Mucosa of descending colon (tissue), 3 donors: Measurements from ENCODE around the gene RBBP8NL. TPM values are rescaled to one million over a fixed set of nuclear protein-coding genes. Genes with fewer than 3 reads are reported as not detected.
A peak's percentile ranks its signal among the peaks of the same experiment; 100 is the strongest.

Experiments
- ATAC-seq: fragments of 200-7000 bp; cut with Tn5 transposase; one replicate; pipeline ENCODE4 v1.9.1; 2020; ENCODE audit warnings: mild to moderate bottlenecking, moderate library complexity
- DNase-seq, 3 donors: peaks; one replicate each; pipeline ENCODE4 v3.0.0-alpha.2; 2020
- H3K36me3 ChIP-seq: fragments of 200-600 bp; one replicate; pipeline ENCODE4 v1.8.0; 2021; ENCODE audit warnings: low read depth, mild to moderate bottlenecking
- H3K4me1 ChIP-seq: fragments of 200-600 bp; one replicate; pipeline ENCODE4 v1.8.0; 2021; ENCODE audit warnings: low read depth, mild to moderate bottlenecking
- H3K4me3 ChIP-seq: fragments of 200-600 bp; one replicate; pipeline ENCODE4 v1.8.0; 2021; ENCODE audit warnings: mild to moderate bottlenecking
- H3K9me3 ChIP-seq: fragments of 200-600 bp; one replicate; pipeline ENCODE4 v1.8.0; 2021; ENCODE audit warnings: mild to moderate bottlenecking
- CTCF ChIP-seq: fragments of 200-600 bp; IDR thresholded peaks from one replicate; pipeline ENCODE4 v1.8.0; 2022; ENCODE audit warnings: antibody characterized with exemption, mild to moderate bottlenecking
- intact Hi-C, 2 donors: fragments of 100-400 bp; cut with DNase I in 1 of 2; cut with micrococcal nuclease in 1 of 2; formaldehyde crosslinking; loops; one replicate each; pipeline versions ENCODE4 v1.11.0 to v1.11.1; 2022; cut with DNase I, micrococcal nuclease
- total RNA-seq, 3 donors: library from RNA; stranded (reverse); fragmentation: NEBNext Ultra II Directional in 2 of 3; extraction: Animal tissue kit (Norgen Biotek cat#: 25700) in 2 of 3; gene quantifications; one replicate each; pipeline versions ENCODE4 v1.2.1 to v1.2.4, GENCODE V29; 2021 to 2023
- donor health status: DM: no; HTN: no; CAD: no; lungs with moderate emphysema.
- donor health status: DM: no; HTN: no; CAD: no.
- donor health status: DM: no; HTN: yes; CAD: no.

RBBP8NL gene
- total RNA-seq, 3 donors from 2014 or later: 2.3 to 7.0 (median 5.1) TPM

- DNase-seq (peak in 2 of 3 donors; percentile 22 to 47), ATAC-seq (no peak)
- H3K4me1 ChIP-seq: peaks cover 10% of the 10 kb centered on the region
- H3K4me3 ChIP-seq: no peak overlapping the region
- no peaks in the 10 kb centered on the region for H3K9me3 ChIP-seq
- no peaks in the 10 kb centered on the region for H3K36me3 ChIP-seq
- no peak for TF ChIP-seq CTCF
- intact Hi-C loops: no loop called here
Measured at GRCh38 chr20:62361799-62362589, 65.3 kb downstream of the RBBP8NL start.

GRCh38 chr20:62360854-62361798, 66.2 kb downstream of the RBBP8NL start:
- Histone ChIP-seq H3K4me1 (peaks cover 8% of the 10 kb centered on the region), H3K9me3 (no peaks in the 10 kb centered on the region), H3K4me3 (no peak overlapping the region), H3K36me3 (no peaks in the 10 kb centered on the region)
- ATAC-seq (no peak), DNase-seq (peak in 2 of 3 donors; percentile 23 to 52)
- no peak for TF ChIP-seq CTCF
- intact Hi-C loops: no loop called here

Other genes with a start within 250 kb of the RBBP8NL start
- 10 to 100 TPM; 28.8 to 34.9 (median 32.6) TPM for gene MTG2, start 244.5 kb downstream of the RBBP8NL start, total RNA-seq
- gene HRH3, start 207.3 kb downstream of the RBBP8NL start, total RNA-seq: under 1 TPM in 1 of 3 donors, not detected in 2; 0.09 TPM
- 100 to 1,000 TPM in 1 of 3 donors, 10 to 100 TPM in 2; 87.0 to 111 (median 91.6) TPM for gene OSBPL2, start 189.0 kb downstream of the RBBP8NL start, total RNA-seq
- 10 to 100 TPM; 54.4 to 85.8 (median 77.6) TPM for gene ADRM1, start 124.5 kb downstream of the RBBP8NL start, total RNA-seq
- 100 to 1,000 TPM in 1 of 3 donors, 10 to 100 TPM in 2; 21.8 to 335 (median 40.7) TPM for gene LAMA5, start 60.2 kb downstream of the RBBP8NL start, total RNA-seq
- 1,000 to 10,000 TPM; 1,171 to 1,284 (median 1,191) TPM for gene RPS21, start 40.4 kb downstream of the RBBP8NL start, total RNA-seq
- 1 to 10 TPM; 5.4 to 9.3 (median 6.6) TPM for gene CABLES2, start 20.3 kb downstream of the RBBP8NL start, total RNA-seq
- gene GATA5, start 48.5 kb upstream of the RBBP8NL start, total RNA-seq: under 1 TPM in 2 of 3 donors, not detected in 1; 0.14 to 0.22 TPM
- gene SLCO4A1, start 215.0 kb upstream of the RBBP8NL start, total RNA-seq: 10 to 100 TPM; 13.3 to 18.5 (median 15.0) TPM